ENCODE data around the gene OPHN1.
"Not testable (repeated sequence)": the region's sequence is repeated elsewhere in the genome, so short reads cannot be mapped to it uniquely, and the experiment has no call there.

Gene OPHN1

GRCh38 chrX:68354879-68355628 lies 78.2 kb downstream of the OPHN1 start:
- DNase-seq, result no peak

- DNase-seq, result no peak
Observed at GRCh38 chrX:68345025-68345424, 88.3 kb downstream of the OPHN1 start.

- DNase-seq, result no peak
Observed at GRCh38 chrX:68343551-68343950, 89.7 kb downstream of the OPHN1 start.

GRCh38 chrX:68332201-68332731 lies 101.0 kb downstream of the OPHN1 start:
- no peak for DNase-seq

- not testable (repeated sequence) for DNase-seq
Observed at GRCh38 chrX:68326841-68327240, 106.5 kb downstream of the OPHN1 start.

- no peak for DNase-seq
Observed at GRCh38 chrX:68307769-68308168, 125.5 kb downstream of the OPHN1 start.

GRCh38 chrX:68304602-68305001 lies 128.7 kb downstream of the OPHN1 start:
- no peak for DNase-seq

GRCh38 chrX:68299898-68300297 lies 133.4 kb downstream of the OPHN1 start:
- DNase-seq, result no peak

GRCh38 chrX:68292471-68292870 lies 140.8 kb downstream of the OPHN1 start:
- DNase-seq, result no peak

GRCh38 chrX:68288127-68288526 lies 145.2 kb downstream of the OPHN1 start:
- DNase-seq, result no peak

- no peak for DNase-seq
Observed at GRCh38 chrX:68287419-68287818, 145.9 kb downstream of the OPHN1 start.

GRCh38 chrX:68286980-68287379 lies 146.3 kb downstream of the OPHN1 start:
- DNase-seq, result no peak

GRCh38 chrX:68286076-68286475 lies 147.2 kb downstream of the OPHN1 start:
- no peak for DNase-seq

GRCh38 chrX:68284281-68284904 lies 148.9 kb downstream of the OPHN1 start:
- no peak for DNase-seq

- DNase-seq, result no peak
Observed at GRCh38 chrX:68273887-68274286, 159.4 kb downstream of the OPHN1 start.

- not testable (repeated sequence) for DNase-seq
Observed at GRCh38 chrX:68264793-68265192, 168.5 kb downstream of the OPHN1 start.

GRCh38 chrX:68261060-68261672 lies 172.1 kb downstream of the OPHN1 start:
- no peak for DNase-seq

GRCh38 chrX:68256990-68257389 lies 176.3 kb downstream of the OPHN1 start:
- DNase-seq, result no peak

- no peak for DNase-seq
Observed at GRCh38 chrX:68254738-68255645, 178.3 kb downstream of the OPHN1 start.

- no peak for DNase-seq
Observed at GRCh38 chrX:68252664-68253063, 180.6 kb downstream of the OPHN1 start.

GRCh38 chrX:68249903-68250302 lies 183.4 kb downstream of the OPHN1 start:
- DNase-seq, result no peak

GRCh38 chrX:68249401-68249831 lies 183.9 kb downstream of the OPHN1 start:
- no peak for DNase-seq

- no peak for DNase-seq
Observed at GRCh38 chrX:68238568-68238967, 194.7 kb downstream of the OPHN1 start.

All from stimulated activated naive CD4-positive, alpha-beta T cell treated with Interleukin-2 at 50 U/mL for 16 hours (primary cell).